Measurements from ENCODE around the gene IRX5.

IRX5 gene

GRCh38 chr16:54942353-54942943 lies 11.8 kb downstream of the IRX5 start:
- H3K4me3 ChIP-seq (ENCODE audit: low read depth, low read length), result no peak overlapping the region
- no peak for TF ChIP-seq CTCF (IDR thresholded peaks at IDR 0.05; ENCODE audit: low read depth, low read length, missing control alignments)
- DNase-seq (ENCODE audit: low read depth), result no peak
- in situ Hi-C loops (cut with HindIII; ENCODE audit: low sequenced_read_pairs), result no loop called here

- no peak for TF ChIP-seq CTCF (IDR thresholded peaks at IDR 0.05; ENCODE audit: low read depth, low read length, missing control alignments)
- H3K4me3 ChIP-seq (ENCODE audit: low read depth, low read length), result no peak overlapping the region
- DNase-seq (ENCODE audit: low read depth), result no peak
- in situ Hi-C loops (cut with HindIII; ENCODE audit: low sequenced_read_pairs), result no loop called here
These were observed 13.3 kb downstream of the IRX5 start for GRCh38 chr16:54944002-54944401.

- no peak overlapping the region for H3K4me3 ChIP-seq (ENCODE audit: low read depth, low read length)
- no peak for TF ChIP-seq CTCF (IDR thresholded peaks at IDR 0.05; ENCODE audit: low read depth, low read length, missing control alignments)
- in situ Hi-C loops (cut with HindIII; ENCODE audit: low sequenced_read_pairs), result no loop called here
- no peak for DNase-seq (ENCODE audit: low read depth)
These were observed 14.4 kb downstream of the IRX5 start for GRCh38 chr16:54945063-54945462.

- DNase-seq (ENCODE audit: low read depth), result no peak
- no peak for TF ChIP-seq CTCF (IDR thresholded peaks at IDR 0.05; ENCODE audit: low read depth, low read length, missing control alignments)
- in situ Hi-C loops (cut with HindIII; ENCODE audit: low sequenced_read_pairs), result no loop called here
- H3K4me3 ChIP-seq (ENCODE audit: low read depth, low read length), result no peak overlapping the region
These were observed 16.2 kb downstream of the IRX5 start for GRCh38 chr16:54946909-54947308.

- no peak for TF ChIP-seq CTCF (IDR thresholded peaks at IDR 0.05; ENCODE audit: low read depth, low read length, missing control alignments)
- in situ Hi-C loops (cut with HindIII; ENCODE audit: low sequenced_read_pairs), result no loop called here
- no peak overlapping the region for H3K4me3 ChIP-seq (ENCODE audit: low read depth, low read length)
- DNase-seq (ENCODE audit: low read depth), result no peak
These were observed 17.0 kb downstream of the IRX5 start for GRCh38 chr16:54947616-54948015.

GRCh38 chr16:54952195-54952594 lies 21.5 kb downstream of the IRX5 start:
- TF ChIP-seq CTCF (IDR thresholded peaks at IDR 0.05; ENCODE audit: low read depth, low read length, missing control alignments), result no peak
- no peak overlapping the region for H3K4me3 ChIP-seq (ENCODE audit: low read depth, low read length)
- no peak for DNase-seq (ENCODE audit: low read depth)
- in situ Hi-C loops (cut with HindIII; ENCODE audit: low sequenced_read_pairs), result no loop called here

Data from astrocyte of the cerebellum (primary cell).